DOHH2 (cell line): ENCODE results near the gene ARID1B.

Experiments used
- CTCF ChIP-seq: fragments of 200-600 bp; sonication (generic); IDR thresholded peaks from one replicate; pipeline ENCODE4 v1.5.1; 2014; ENCODE audit warnings: antibody characterized with exemption, mild to moderate bottlenecking, low read depth, low read length; ENCODE audit not compliant: poor library complexity, severe bottlenecking
- EZH2phosphoT487 ChIP-seq: fragments of 200-600 bp; sonication (generic); IDR thresholded peaks from 2 replicates; pipeline ENCODE4 v1.6.1; 2017; ENCODE audit warnings: borderline replicate concordance, mild to moderate bottlenecking, antibody characterized with exemption, low read length, moderate library complexity, mixed read lengths

GRCh38 chr6:156916130-156916801 lies 139.1 kb downstream of the ARID1B start:
- TF ChIP-seq CTCF (no peak), EZH2phosphoT487 (no peak)
